ENCODE data around the gene ZDHHC14.

DNA sequence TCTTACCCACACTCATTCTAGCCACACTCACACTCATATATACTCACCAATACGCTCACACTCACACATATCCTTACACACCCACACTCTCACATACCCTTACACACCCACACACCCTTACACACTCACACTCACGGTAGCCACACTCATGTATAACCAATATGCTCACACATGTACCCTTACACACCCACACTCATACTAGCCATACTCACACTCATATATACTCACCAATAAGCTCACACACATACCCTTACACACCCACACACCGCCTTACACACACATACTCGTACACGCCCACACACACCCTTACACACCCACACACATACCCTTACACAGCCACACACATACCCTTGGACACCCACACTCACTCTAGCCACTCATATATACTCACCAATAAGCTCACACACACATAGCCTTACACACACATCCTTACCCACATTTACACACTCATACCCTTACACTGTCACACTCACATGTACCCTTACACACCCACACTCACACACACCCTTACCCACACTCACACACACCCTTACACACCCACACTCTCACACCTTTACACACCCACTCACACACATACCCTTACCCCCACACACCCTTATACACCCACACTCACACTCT, 249.6 kb downstream of the ZDHHC14 start:
- TF ChIP-seq POLR2A (IDR thresholded peaks at IDR 0.05; ENCODE audit: low read length) (no peak), GATA1 (IDR thresholded peaks at IDR 0.05; ENCODE audit: low read depth, low read length) (no peak)
